MG63 (cell line): Measurements from ENCODE around the gene SUFU. TPM values are rescaled to one million over a fixed set of nuclear protein-coding genes. Genes with fewer than 3 reads are reported as not detected.
"Not testable (repeated sequence)": the region's sequence is repeated elsewhere in the genome, so short reads cannot be mapped to it uniquely, and the experiment has no call there.

Experiments
- DNase-seq: peaks from one replicate; pipeline ENCODE4 v3.0.0-alpha.2; 2020
- H3K27me3 ChIP-seq: fragments of 250-450 bp; sonication (Bioruptor Pico); 2 replicates; pipeline ENCODE4 v1.5.1; 2020; ENCODE audit warnings: mild to moderate bottlenecking, moderate library complexity
- H3K36me3 ChIP-seq: fragments of 250-450 bp; sonication (Bioruptor Pico); 2 replicates; pipeline ENCODE4 v1.5.1; 2020; ENCODE audit warnings: mild to moderate bottlenecking, moderate library complexity
- H3K4me3 ChIP-seq: fragments of 250-450 bp; sonication (Bioruptor Pico); 2 replicates; pipeline ENCODE4 v1.5.1; 2020; ENCODE audit warnings: mild to moderate bottlenecking, moderate library complexity
- H3K9me3 ChIP-seq: fragments of 250-450 bp; sonication (Bioruptor Pico); 2 replicates; pipeline ENCODE4 v1.5.1; 2020; ENCODE audit warnings: mild to moderate bottlenecking, moderate library complexity
- total RNA-seq: library from RNA; depleted of rRNA; stranded (reverse); fragments of >200 nt; shearing (Covaris generic); gene quantifications from 2 replicates; pipeline ENCODE4 v1.2.3, GENCODE V29; 2014; ENCODE audit warnings: low replicate concordance

SUFU gene
- total RNA-seq, 1 experiment from 2014 or later: 2.0 TPM

- DNase-seq: no peak
Observed at GRCh38 chr10:102527546-102527945, 23.8 kb downstream of the SUFU start.

GRCh38 chr10:102534333-102534732, 30.6 kb downstream of the SUFU start:
- Histone ChIP-seq H3K4me3 (no peak overlapping the region), H3K9me3 (no peaks in the 10 kb centered on the region), H3K27me3 (no peaks in the 10 kb centered on the region), H3K36me3 (no peaks in the 10 kb centered on the region; the same call in 1 of the 2 replicates)
- no peak for DNase-seq

More at GRCh38 chr10:102527546-102527945, 23.8 kb downstream of the SUFU start:
- Histone ChIP-seq H3K36me3 (peaks cover 6% of the 10 kb centered on the region; the same call in 1 of the 2 replicates), H3K27me3 (no peaks in the 10 kb centered on the region), H3K9me3 (no peaks in the 10 kb centered on the region), H3K4me3 (no peak overlapping the region)

- not testable (repeated sequence) for H3K36me3 ChIP-seq, H3K9me3 ChIP-seq, H3K4me3 ChIP-seq, DNase-seq, H3K27me3 ChIP-seq
Observed at GRCh38 chr10:102534966-102535365, 31.2 kb downstream of the SUFU start.

GRCh38 chr10:102535481-102536147, 31.8 kb downstream of the SUFU start:
- DNase-seq: no peak
- Histone ChIP-seq H3K9me3 (no peaks in the 10 kb centered on the region; the same call in 1 of the 2 replicates), H3K4me3 (no peak overlapping the region), H3K27me3 (no peaks in the 10 kb centered on the region), H3K36me3 (no peaks in the 10 kb centered on the region; the same call in 1 of the 2 replicates)

- DNase-seq: no peak
- no peaks in the 10 kb centered on the region; the same call in 1 of the 2 replicates for H3K9me3 ChIP-seq
- no peaks in the 10 kb centered on the region; the same call in 1 of the 2 replicates for H3K36me3 ChIP-seq
- H3K27me3 ChIP-seq: no peaks in the 10 kb centered on the region
- no peak overlapping the region for H3K4me3 ChIP-seq
Observed at GRCh38 chr10:102537367-102537766, 33.6 kb downstream of the SUFU start.

- Histone ChIP-seq H3K36me3 (no peaks in the 10 kb centered on the region; the same call in 1 of the 2 replicates), H3K4me3 (no peak overlapping the region), H3K27me3 (no peaks in the 10 kb centered on the region), H3K9me3 (no peaks in the 10 kb centered on the region; the same call in 1 of the 2 replicates)
- DNase-seq: no peak
Observed at GRCh38 chr10:102537948-102538347, 34.2 kb downstream of the SUFU start.

GRCh38 chr10:102538811-102539210, 35.0 kb downstream of the SUFU start:
- H3K9me3 ChIP-seq: no peaks in the 10 kb centered on the region; the same call in 1 of the 2 replicates
- no peak for DNase-seq
- no peaks in the 10 kb centered on the region; the same call in 1 of the 2 replicates for H3K36me3 ChIP-seq
- no peaks in the 10 kb centered on the region for H3K27me3 ChIP-seq
- no peak overlapping the region for H3K4me3 ChIP-seq

GRCh38 chr10:102540023-102540422, 36.3 kb downstream of the SUFU start:
- no peak overlapping the region for H3K4me3 ChIP-seq
- no peak for DNase-seq
- no peaks in the 10 kb centered on the region; the same call in 1 of the 2 replicates for H3K36me3 ChIP-seq
- no peaks in the 10 kb centered on the region; the same call in 1 of the 2 replicates for H3K9me3 ChIP-seq
- H3K27me3 ChIP-seq: no peaks in the 10 kb centered on the region

- no peak for DNase-seq
- Histone ChIP-seq H3K9me3 (no peaks in the 10 kb centered on the region; the same call in 1 of the 2 replicates), H3K36me3 (no peaks in the 10 kb centered on the region; the same call in 1 of the 2 replicates)
Observed at GRCh38 chr10:102542800-102543418, 39.1 kb downstream of the SUFU start.

GRCh38 chr10:102545265-102545871, 41.6 kb downstream of the SUFU start:
- Histone ChIP-seq H3K36me3 (no peaks in the 10 kb centered on the region), H3K27me3 (no peaks in the 10 kb centered on the region), H3K9me3 (no peaks in the 10 kb centered on the region; the same call in 1 of the 2 replicates), H3K4me3 (no peak overlapping the region)
- DNase-seq: no peak

More at GRCh38 chr10:102542800-102543418, 39.1 kb downstream of the SUFU start:
- H3K27me3 ChIP-seq: no peaks in the 10 kb centered on the region
- no peak overlapping the region for H3K4me3 ChIP-seq

- no peaks in the 10 kb centered on the region for H3K36me3 ChIP-seq
- no peaks in the 10 kb centered on the region for H3K9me3 ChIP-seq
- no peak for DNase-seq
- no peak overlapping the region for H3K4me3 ChIP-seq
- H3K27me3 ChIP-seq: no peaks in the 10 kb centered on the region
Observed at GRCh38 chr10:102545997-102546396, 42.2 kb downstream of the SUFU start.

GRCh38 chr10:102546606-102547320, 43.0 kb downstream of the SUFU start:
- Histone ChIP-seq H3K36me3 (no peaks in the 10 kb centered on the region), H3K27me3 (no peaks in the 10 kb centered on the region), H3K4me3 (no peak overlapping the region), H3K9me3 (no peaks in the 10 kb centered on the region)
- no peak for DNase-seq

- Histone ChIP-seq H3K36me3 (no peaks in the 10 kb centered on the region), H3K4me3 (no peak overlapping the region), H3K27me3 (no peaks in the 10 kb centered on the region), H3K9me3 (no peaks in the 10 kb centered on the region)
- no peak for DNase-seq
Observed at GRCh38 chr10:102549549-102549948, 45.8 kb downstream of the SUFU start.

- H3K27me3 ChIP-seq: no peaks in the 10 kb centered on the region
- H3K4me3 ChIP-seq: no peak overlapping the region
- no peaks in the 10 kb centered on the region for H3K9me3 ChIP-seq
- DNase-seq: no peak
- H3K36me3 ChIP-seq: no peaks in the 10 kb centered on the region
Observed at GRCh38 chr10:102550636-102551210, 47.0 kb downstream of the SUFU start.

- Histone ChIP-seq H3K27me3 (no peaks in the 10 kb centered on the region), H3K36me3 (no peaks in the 10 kb centered on the region), H3K9me3 (no peaks in the 10 kb centered on the region), H3K4me3 (no peak overlapping the region)
- no peak for DNase-seq
Observed at GRCh38 chr10:102552533-102552932, 48.8 kb downstream of the SUFU start.

GRCh38 chr10:102553771-102554170, 50.0 kb downstream of the SUFU start:
- Histone ChIP-seq H3K27me3 (no peaks in the 10 kb centered on the region), H3K36me3 (no peaks in the 10 kb centered on the region), H3K9me3 (no peaks in the 10 kb centered on the region), H3K4me3 (no peak overlapping the region)
- DNase-seq: no peak
